Fibroblast of upper back skin (primary cell): ENCODE data around the gene SARM1.
A peak's percentile ranks its signal among the peaks of the same experiment; 100 is the strongest.

Experiments
- DNase-seq: peaks from one replicate; pipeline ENCODE4 v3.0.0-alpha.2; 2013

Gene SARM1

GRCh38 chr17:28369684-28370034, 1.8 kb upstream of the SARM1 start:
- no peak for DNase-seq

GRCh38 chr17:28370035-28370743, 1.3 kb upstream of the SARM1 start, which contains the start of gene VTN:
Gene VTN, minus strand, starts transcription at chr17:28370307. Its CDS starts 104 bp downstream, at chr17:28370203.
- DNase-seq: peak; percentile 10

GRCh38 chr17:28370744-28371103, 770 bp upstream of the SARM1 start:
- no peak for DNase-seq

- peak; percentile 16 for DNase-seq
Observed at GRCh38 chr17:28372203-28372944, 880 bp downstream of the SARM1 start.

GRCh38 chr17:28372945-28373274, 1.4 kb downstream of the SARM1 start:
- DNase-seq: no peak

- DNase-seq: peak; percentile 19
Observed at GRCh38 chr17:28379814-28380801, 8.6 kb downstream of the SARM1 start.

GRCh38 chr17:28381141-28381825, 9.8 kb downstream of the SARM1 start:
- no peak for DNase-seq

- DNase-seq: no peak
Observed at GRCh38 chr17:28384281-28385036, 13.0 kb downstream of the SARM1 start.

- no peak for DNase-seq
Observed at GRCh38 chr17:28385037-28385400, 13.5 kb downstream of the SARM1 start.

GRCh38 chr17:28385406-28385805, 13.9 kb downstream of the SARM1 start:
- no peak for DNase-seq

GRCh38 chr17:28386391-28386790, 14.9 kb downstream of the SARM1 start:
- no peak for DNase-seq

GRCh38 chr17:28388106-28388505, 16.6 kb downstream of the SARM1 start:
- no peak for DNase-seq

- DNase-seq: no peak
Observed at GRCh38 chr17:28390141-28390540, 18.6 kb downstream of the SARM1 start.

- DNase-seq: no peak
Observed at GRCh38 chr17:28390563-28390962, 19.1 kb downstream of the SARM1 start.

GRCh38 chr17:28390984-28391383, 19.5 kb downstream of the SARM1 start:
- DNase-seq: no peak

- DNase-seq: no peak
Observed at GRCh38 chr17:28391401-28391800, 19.9 kb downstream of the SARM1 start.

- DNase-seq: no peak
Observed at GRCh38 chr17:28392491-28392890, 21.0 kb downstream of the SARM1 start.

- DNase-seq: peak; percentile 32
Observed at GRCh38 chr17:28394337-28395116, 23.0 kb downstream of the SARM1 start.

- DNase-seq: no peak
Observed at GRCh38 chr17:28395426-28395825, 23.9 kb downstream of the SARM1 start.

GRCh38 chr17:28395968-28396367, 24.5 kb downstream of the SARM1 start:
- no peak for DNase-seq

- no peak for DNase-seq
Observed at GRCh38 chr17:28396635-28397239, 25.2 kb downstream of the SARM1 start.
